Thoracic aorta (tissue), 2 donors: ENCODE measurements around the gene GALM. TPM values are rescaled to one million over a fixed set of nuclear protein-coding genes. Genes with fewer than 3 reads are reported as not detected.

Experiments
- ATAC-seq: fragments of 150-250 bp; one replicate; pipeline ENCODE4 v1.8.0; 2017; ENCODE audit warnings: low read depth; ENCODE audit not compliant: insufficient number of reproducible peaks, low FRiP score
- DNase-seq: peaks from one replicate; pipeline ENCODE4 v3.0.0-alpha.2; 2020; ENCODE audit warnings: low spot score
- H3K27ac ChIP-seq, 2 donors: fragments of 200-600 bp; sonication (generic); 1 replicate in 1 of 2; 2 replicates in 1 of 2; pipeline ENCODE4 v1.5.1; 2016; ENCODE audit warnings: mild to moderate bottlenecking in 2 of 2, moderate library complexity in 2 of 2
- H3K27me3 ChIP-seq: fragments of 200-600 bp; sonication (generic); replicated peaks from 2 replicates; pipeline ENCODE4 v1.6.0; 2016; ENCODE audit warnings: mild to moderate bottlenecking; ENCODE audit not compliant: insufficient read depth
- H3K36me3 ChIP-seq: fragments of 200-600 bp; sonication (generic); one replicate; pipeline ENCODE4 v1.5.1; 2016
- H3K4me1 ChIP-seq, 2 donors: fragments of 200-600 bp; sonication (generic); 1 replicate in 1 of 2; 2 replicates in 1 of 2; pipeline versions ENCODE4 v1.5.1 to v1.6.0; 2016; ENCODE audit warnings: low read depth in 2 of 2, mild to moderate bottlenecking in 1 of 2; ENCODE audit not compliant: control insufficient read depth in 1 of 2
- H3K4me3 ChIP-seq: fragments of 200-600 bp; sonication (generic); 2 replicates; pipeline ENCODE4 v1.5.1; 2016; ENCODE audit warnings: mild to moderate bottlenecking
- H3K9me3 ChIP-seq: fragments of 200-600 bp; sonication (generic); 2 replicates; pipeline ENCODE4 v1.5.1; 2016
- CTCF ChIP-seq: fragments of 200-600 bp; sonication (generic); IDR thresholded peaks from one replicate; pipeline ENCODE4 v1.5.1; 2019; ENCODE audit warnings: antibody characterized with exemption
- total RNA-seq, 2 donors: library from RNA; depleted of rRNA; stranded (reverse); fragments of >200 nt; gene quantifications; one replicate each; pipeline versions ENCODE4 v1.1.0 to v1.2.3, GENCODE V29; 2016

The GALM gene
- total RNA-seq, 2 donors from 2014 or later = 19.5 to 25.1 TPM

- Histone ChIP-seq H3K4me3 (no peak overlapping the region), H3K36me3 (no peaks in the 10 kb centered on the region), H3K27me3 (no peaks in the 10 kb centered on the region), H3K4me1 (peaks cover 4 to 27% of the 10 kb centered on the region in 2 donors), H3K9me3 (no peaks in the 10 kb centered on the region), H3K27ac (peak overlapping the region; percentile 15 to 57)
- DNase-seq (no peak), ATAC-seq (no peak)
- no peak for TF ChIP-seq CTCF
Observed at GRCh38 chr2:38650717-38651116, 15.2 kb upstream of the GALM start.

- TF ChIP-seq CTCF = no peak
- ATAC-seq = no peak
- no peak for DNase-seq
- Histone ChIP-seq H3K4me3 (no peak overlapping the region), H3K9me3 (no peaks in the 10 kb centered on the region), H3K4me1 (peaks cover 4 to 23% of the 10 kb centered on the region in 2 donors), H3K36me3 (no peaks in the 10 kb centered on the region), H3K27me3 (no peaks in the 10 kb centered on the region), H3K27ac (peak overlapping the region in 1 of 2 donors; percentile 8)
Observed at GRCh38 chr2:38652431-38653273, 13.3 kb upstream of the GALM start.

- Histone ChIP-seq H3K9me3 (no peaks in the 10 kb centered on the region), H3K36me3 (no peaks in the 10 kb centered on the region), H3K27me3 (no peaks in the 10 kb centered on the region), H3K4me3 (no peak overlapping the region), H3K4me1 (peaks cover 4 to 23% of the 10 kb centered on the region in 2 donors), H3K27ac (no peak overlapping the region)
- DNase-seq (no peak), ATAC-seq (no peak)
- no peak for TF ChIP-seq CTCF
Observed at GRCh38 chr2:38653380-38653714, 12.6 kb upstream of the GALM start.

GRCh38 chr2:38653715-38654527, 12.0 kb upstream of the GALM start:
- no peak for ATAC-seq
- no peak overlapping the region for H3K27ac ChIP-seq

More at GRCh38 chr2:38653715-38654527, 12.0 kb upstream of the GALM start:
- Histone ChIP-seq H3K4me3 (no peak overlapping the region), H3K27me3 (no peaks in the 10 kb centered on the region), H3K9me3 (no peaks in the 10 kb centered on the region), H3K36me3 (no peaks in the 10 kb centered on the region), H3K4me1 (peaks cover 4 to 23% of the 10 kb centered on the region in 2 donors)
- DNase-seq = no peak
- no peak for TF ChIP-seq CTCF
